GM12801 (cell line): ENCODE results near the gene SYNC.

Experiments used
- CTCF ChIP-seq: IDR thresholded peaks from one replicate; pipeline ENCODE4 v1.5.1; 2011; ENCODE audit warnings: control low read depth; ENCODE audit not compliant: insufficient read length; ENCODE audit errors: extremely low read depth

SYNC gene

GRCh38 chr1:32713081-32713480 is 10.5 kb upstream of the SYNC start:
- TF ChIP-seq CTCF = no peak

GRCh38 chr1:32709476-32709875 is 6.9 kb upstream of the SYNC start:
- no peak for TF ChIP-seq CTCF

DNA sequence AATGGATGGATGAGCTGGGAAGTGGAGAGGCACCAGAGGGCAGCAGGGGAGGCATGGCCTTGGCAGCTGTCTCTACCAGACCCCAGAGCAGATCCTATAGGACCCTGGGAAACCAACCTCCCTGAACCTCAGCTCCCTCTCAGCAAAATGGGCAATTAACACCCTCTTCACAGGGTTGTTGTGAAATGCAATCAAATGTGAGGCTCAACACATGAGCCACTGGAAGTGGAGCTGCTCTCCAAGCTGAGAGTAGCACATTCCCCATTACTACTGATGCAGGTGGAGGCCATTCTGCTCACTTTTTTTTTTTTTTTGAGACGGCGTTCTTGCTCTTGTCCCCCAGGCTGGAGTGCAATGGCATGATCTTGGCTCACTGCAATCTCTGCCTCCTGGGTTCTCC is 6.5 kb upstream of the SYNC start:
- TF ChIP-seq CTCF = no peak

DNA sequence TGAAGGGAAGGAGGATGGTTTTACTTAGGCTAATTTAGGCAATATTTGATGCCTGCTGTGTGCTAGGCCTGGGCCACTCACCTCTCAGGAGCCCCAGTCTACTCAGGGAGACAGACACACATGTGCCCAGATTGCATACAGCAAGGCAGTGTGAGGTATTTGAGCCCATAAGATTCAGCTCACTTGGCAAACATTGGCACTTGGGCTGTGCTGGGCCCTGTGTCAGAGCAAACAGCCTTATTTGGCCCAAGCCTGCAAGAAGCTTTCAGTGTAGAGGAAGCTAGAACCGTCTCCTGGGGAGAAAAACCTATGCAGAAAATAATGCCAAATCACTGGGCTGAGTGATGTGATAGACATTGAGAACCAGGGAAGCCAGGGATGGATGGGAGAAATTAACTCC is 3.9 kb upstream of the SYNC start:
- no peak for TF ChIP-seq CTCF

DNA sequence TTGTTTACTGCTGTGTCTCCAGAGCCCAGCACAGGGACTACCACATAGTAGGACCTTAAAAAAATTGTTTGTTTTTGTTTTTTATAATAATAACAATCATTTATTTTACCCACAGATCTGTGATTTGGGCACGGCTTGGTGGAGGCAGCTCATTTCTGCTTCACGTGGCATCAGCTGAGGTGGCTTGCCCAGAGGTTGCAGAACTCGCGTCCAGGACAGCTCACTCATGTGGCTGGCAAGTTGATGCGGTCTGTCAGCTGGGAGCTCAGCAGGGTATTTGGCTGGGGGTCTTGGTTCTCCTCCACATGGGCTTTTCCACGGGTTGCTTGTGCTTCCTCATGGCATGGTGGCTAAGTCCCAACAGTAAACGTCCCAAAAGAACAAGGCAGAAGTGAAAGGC is 2.9 kb upstream of the SYNC start:
- TF ChIP-seq CTCF = no peak

GRCh38 chr1:32703479-32704291 is 1.1 kb upstream of the SYNC start:
- no peak for TF ChIP-seq CTCF

DNA sequence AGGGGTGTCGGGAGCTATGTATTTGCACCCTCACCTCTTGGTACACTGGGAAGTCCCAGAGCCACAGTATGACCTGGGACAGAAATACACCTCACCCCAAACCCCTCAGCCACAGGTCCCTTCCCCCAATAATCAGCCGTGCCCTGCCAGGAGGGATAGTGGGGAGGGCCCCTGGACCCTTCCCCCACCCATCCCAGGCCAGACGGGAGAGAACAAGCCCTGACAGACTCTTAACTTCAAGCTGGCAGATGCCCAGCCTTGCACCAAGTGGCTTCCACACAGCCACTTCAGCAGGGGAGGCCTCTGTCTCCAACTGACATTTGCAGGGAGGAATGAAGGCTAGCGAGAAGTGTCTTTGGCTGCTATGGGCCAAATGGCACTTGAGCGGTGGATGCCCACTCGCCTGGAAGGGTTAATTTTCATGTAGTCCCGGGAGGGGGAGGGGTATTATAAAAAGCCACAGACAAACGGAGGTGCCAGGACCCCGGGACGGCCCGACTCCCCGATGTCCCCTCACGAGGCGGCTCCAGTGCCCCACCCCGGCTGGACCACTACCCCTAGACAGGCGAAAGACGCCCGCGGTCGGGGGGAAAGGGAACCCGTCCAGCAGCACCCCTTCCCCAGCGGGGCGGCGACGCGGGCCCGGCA is 495 bp downstream of the SYNC start:
- TF ChIP-seq CTCF = no peak
